Activated CD4-positive, CD25-positive, alpha-beta regulatory T cell treated with anti-CD3 and anti-CD28 coated beads, Interleukin-2, amount 50 U/mL, for 24 hours (primary cell): ENCODE results near the gene FBXO8.

ENCODE experiments used
- ATAC-seq, 2 donors: fragments of 150-1000 bp; cut with Tn5 transposase; one replicate each; pipeline ENCODE4 v1.10.0; 2021; ENCODE audit warnings: mild to moderate bottlenecking in 1 of 2, moderate library complexity in 1 of 2

The FBXO8 gene

GRCh38 chr4:174204164-174204831 is 79.2 kb downstream of the FBXO8 start:
- no peak for ATAC-seq

GRCh38 chr4:174201871-174202270 is 81.6 kb downstream of the FBXO8 start:
- ATAC-seq, result no peak

- ATAC-seq, result no peak
Observed at GRCh38 chr4:174199735-174200134, 83.7 kb downstream of the FBXO8 start.

- ATAC-seq, result no peak
Observed at GRCh38 chr4:174198828-174199227, 84.6 kb downstream of the FBXO8 start.

GRCh38 chr4:174198396-174198795 is 85.1 kb downstream of the FBXO8 start:
- no peak for ATAC-seq

GRCh38 chr4:174193438-174194374 is 89.8 kb downstream of the FBXO8 start:
- ATAC-seq, result no peak

GRCh38 chr4:174192943-174193342 is 90.5 kb downstream of the FBXO8 start:
- no peak for ATAC-seq

- no peak for ATAC-seq
Observed at GRCh38 chr4:174190832-174191500, 92.5 kb downstream of the FBXO8 start.

- ATAC-seq, result no peak
Observed at GRCh38 chr4:174189392-174190015, 94.0 kb downstream of the FBXO8 start.
